HCT116 (cell line): Measurements from ENCODE around the gene IGF2BP3. TPM values are rescaled to one million over a fixed set of nuclear protein-coding genes. Genes with fewer than 3 reads are reported as not detected.

ENCODE experiments used
- ATAC-seq: fragments of 200-7000 bp; cut with Tn5 transposase; 2 replicates; pipeline ENCODE4 v1.9.1; 2020; ENCODE audit warnings: mild to moderate bottlenecking, moderate library complexity
- BruUV-seq: library from RNA; stranded (reverse); fragments of 400-500 nt; replicated peaks from 2 replicates; lab custom pipeline; 2021; lab: Mats Ljungman, UMichigan
- CTCF ChIA-PET: fragments of 300-600 bp; sonication (Branson Sonifier 250); formaldehyde crosslinking; loops from one replicate; lab custom pipeline; 2021; ENCODE audit warnings: antibody characterized with exemption; lab: Charles Lee
- POLR2A ChIA-PET: fragments of 300-600, 350-600 bp; sonication (Branson Sonifier 250); formaldehyde crosslinking; loops from one replicate; lab custom pipeline; 2021; ENCODE audit warnings: antibody characterized with exemption; lab: Charles Lee
- RAD21 ChIA-PET, 2 experiments: fragments of 300-600 bp; sonication (Branson Sonifier 250); formaldehyde crosslinking; loops; one replicate each; lab custom pipeline; 2023; ENCODE audit warnings: low total read pairs in 2 of 2; ENCODE audit not compliant: uncharacterized antibody in 2 of 2, unreplicated experiment in 2 of 2, low non-redundant PET in 1 of 2; lab: Charles Lee
- DNase-seq: peaks from one replicate; pipeline ENCODE4 v3.0.0-alpha.2; 2010; ENCODE audit warnings: low read depth, low spot score
- H2AFZ ChIP-seq: fragments of 200-600 bp; shearing (Covaris generic), sonication (generic); 2 replicates; pipeline ENCODE4 v1.6.1; 2017; ENCODE audit warnings: low read depth, mixed run types, mixed read lengths, antibody characterized with exemption, low read length; ENCODE audit not compliant: poor library complexity, severe bottlenecking
- H3K27ac ChIP-seq: 2 replicates; pipeline ENCODE4 v1.5.1; 2012; ENCODE audit warnings: low read depth, low read length
- H3K27me3 ChIP-seq: fragments of 200-600 bp; sonication (generic); 2 replicates; pipeline ENCODE4 v1.6.1; 2016; ENCODE audit warnings: mixed run types, low read length, mixed read lengths; ENCODE audit not compliant: insufficient read depth
- H3K36me3 ChIP-seq, 2 experiments: fragments of 200-500 bp in 1 of 2; fragments of 200-600 bp in 1 of 2; sonication (Bioruptor generic) in 1 of 2; sonication (generic) in 1 of 2; 2 replicates each; pipeline versions ENCODE4 v1.5.1 to v1.6.1; 2014 to 2016; ENCODE audit warnings: low read length in 2 of 2, inconsistent platforms in 1 of 2, mixed read lengths in 1 of 2, mixed run types in 1 of 2; ENCODE audit not compliant: insufficient read depth in 2 of 2, control insufficient read depth in 1 of 2
- H3K4me1 ChIP-seq, 2 experiments: fragments of 200-600 bp in 1 of 2; sonication (generic) in 1 of 2; 2 replicates each; pipeline versions ENCODE4 v1.5.1 to v1.6.1; 2012 to 2017; ENCODE audit warnings: low read length in 2 of 2, inconsistent platforms in 1 of 2, mild to moderate bottlenecking in 1 of 2, mixed read lengths in 1 of 2, mixed run types in 1 of 2, moderate library complexity in 1 of 2; ENCODE audit not compliant: insufficient read depth in 2 of 2, control insufficient read depth in 1 of 2
- H3K4me2 ChIP-seq: fragments of 200-600 bp; sonication (generic); 2 replicates; pipeline ENCODE4 v1.6.1; 2017; ENCODE audit warnings: mixed run types, low read length, mixed read lengths
- H3K4me3 ChIP-seq, 2 experiments: fragments of 200-600 bp in 1 of 2; sonication (generic) in 1 of 2; replicated peaks in 1 of 2; 2 replicates each; pipeline ENCODE4 v1.5.1; 2011 to 2016; ENCODE audit warnings: low read length in 2 of 2, control low read depth in 1 of 2, low read depth in 1 of 2, mild to moderate bottlenecking in 1 of 2, mixed read lengths in 1 of 2, mixed run types in 1 of 2
- H3K79me2 ChIP-seq: fragments of 200-600 bp; sonication (generic); 2 replicates; pipeline ENCODE4 v1.6.1; 2017; ENCODE audit warnings: mild to moderate bottlenecking, mixed run types, low read length, moderate library complexity, mixed read lengths; ENCODE audit not compliant: insufficient read depth
- H3K9ac ChIP-seq: fragments of 200-600 bp; sonication (generic); 2 replicates; pipeline ENCODE4 v1.6.1; 2016; ENCODE audit warnings: low read length, mixed read lengths
- H3K9me2 ChIP-seq: fragments of 200-600 bp; sonication (generic), shearing (Covaris generic); 2 replicates; pipeline ENCODE4 v1.6.1; 2017; ENCODE audit warnings: mixed run types, mild to moderate bottlenecking, moderate library complexity; ENCODE audit not compliant: insufficient read depth
- H3K9me3 ChIP-seq, 2 experiments: fragments of 200-500 bp in 1 of 2; fragments of 200-600 bp in 1 of 2; sonication (Bioruptor generic) in 1 of 2; sonication (generic) in 1 of 2; 2 replicates each; pipeline ENCODE4 v1.6.1; 2014 to 2017; ENCODE audit warnings: low read length in 2 of 2, mixed read lengths in 2 of 2, inconsistent platforms in 1 of 2, low read depth in 1 of 2, mild to moderate bottlenecking in 1 of 2, mixed run types in 1 of 2, moderate library complexity in 1 of 2; ENCODE audit not compliant: control insufficient read depth in 1 of 2, insufficient read depth in 1 of 2
- H4K20me1 ChIP-seq: fragments of 200-600 bp; sonication (generic), shearing (Covaris generic); 2 replicates; pipeline ENCODE4 v1.6.1; 2017; ENCODE audit warnings: mixed run types, mild to moderate bottlenecking, moderate library complexity; ENCODE audit not compliant: insufficient read depth
- CEBPB ChIP-seq: IDR thresholded peaks from 2 replicates; pipeline ENCODE4 v1.6.1; 2012; ENCODE audit warnings: low read depth
- CTCF ChIP-seq, 3 experiments: fragments of 200-600 bp in 1 of 3; sonication (generic) in 1 of 3; IDR thresholded peaks in 2 of 3; conservative IDR thresholded peaks in 1 of 3; 2 replicates each; pipeline ENCODE4 v1.5.1; 2012 to 2017; ENCODE audit warnings: low read depth in 2 of 3, low read length in 2 of 3, antibody characterized with exemption in 1 of 3, borderline replicate concordance in 1 of 3, control low read depth in 1 of 3, mild to moderate bottlenecking in 1 of 3, mixed read lengths in 1 of 3, mixed run types in 1 of 3, moderate library complexity in 1 of 3; ENCODE audit not compliant: insufficient read depth in 1 of 3
- FOSL1 ChIP-seq: IDR thresholded peaks from 2 replicates; pipeline ENCODE4 v1.6.1; 2012; ENCODE audit warnings: low read depth
- POLR2A ChIP-seq: IDR thresholded peaks from 2 replicates; pipeline ENCODE4 v1.7.0; 2011; ENCODE audit warnings: borderline replicate concordance; ENCODE audit not compliant: insufficient read depth, insufficient read length; ENCODE audit errors: extremely low read depth
- RAD21 ChIP-seq: IDR thresholded peaks from 2 replicates; pipeline ENCODE4 v1.6.1; 2012; ENCODE audit warnings: low read depth, mild to moderate bottlenecking
- REST ChIP-seq: IDR thresholded peaks from 2 replicates; pipeline ENCODE4 v1.6.1; 2012; ENCODE audit warnings: low read depth
- SIN3A ChIP-seq: IDR thresholded peaks from 2 replicates; pipeline ENCODE4 v1.6.1; 2012; ENCODE audit warnings: low read depth
- SP1 ChIP-seq: IDR thresholded peaks from 2 replicates; pipeline ENCODE4 v1.6.1; 2012; ENCODE audit warnings: low read depth
- SRF ChIP-seq: IDR thresholded peaks from 2 replicates; pipeline ENCODE4 v1.6.1; 2012; ENCODE audit warnings: low read depth
- intact Hi-C: fragments of 100-400 bp; cut with micrococcal nuclease; formaldehyde crosslinking; loops from 2 replicates; pipeline ENCODE4 v1.10.0; 2022
- total RNA-seq: library from RNA; stranded (reverse); gene quantifications from one replicate; pipeline ENCODE4 v1.2.1, GENCODE V29; 2021; ENCODE audit not compliant: unreplicated experiment

The IGF2BP3 gene
- total RNA-seq, 1 experiment from 2014 or later, result 79.1 TPM

GRCh38 chr7:23434147-23434917 lies 36.0 kb downstream of the IGF2BP3 start:
- RAD21 ChIA-PET, result interaction anchor here in 1 of 2 experiments (0.6 kb wide), 1 partner anchor 86 kb away, joined by 3 read pairs; no protein-coding TSS in a partner anchor
- BruUV-seq, result no TSS peak

More at GRCh38 chr7:23434147-23434917, 36.0 kb downstream of the IGF2BP3 start:
- intact Hi-C loops, result loop anchor here (5.0 kb wide), 1 partner anchor 78 kb away; no protein-coding TSS in a partner anchor
- Histone ChIP-seq H2AFZ (no peak overlapping the region), H3K4me1 (peaks cover 15 to 27% of the 10 kb centered on the region in 2 experiments), H3K9ac (no peak overlapping the region), H4K20me1 (peaks cover 19% of the 10 kb centered on the region; the same call in 1 of the 2 replicates), H3K4me3 (no peak overlapping the region), H3K4me2 (no peak overlapping the region), H3K9me2 (no peaks in the 10 kb centered on the region), H3K79me2 (peaks cover 97% of the 10 kb centered on the region), H3K9me3 (no peaks in the 10 kb centered on the region), H3K27ac (no peak overlapping the region), H3K36me3 (no peaks in the 10 kb centered on the region), H3K27me3 (no peaks in the 10 kb centered on the region)
- CTCF ChIA-PET, result no interaction called here
- POLR2A ChIA-PET, result no interaction called here
- TF ChIP-seq FOSL1, result no peak
- TF ChIP-seq RAD21, result no peak
- no peak for TF ChIP-seq REST
- no peak for TF ChIP-seq CEBPB
- no peak for TF ChIP-seq POLR2A
- TF ChIP-seq SIN3A, result no peak
- TF ChIP-seq SP1, result no peak
- TF ChIP-seq SRF, result no peak
- TF ChIP-seq CTCF (IDR thresholded peaks at IDR 0.05 in 2 of 3, conservative IDR thresholded peaks at IDR 0.05 in 1 of 3; ENCODE audit: borderline replicate concordance in 1 of 3, insufficient read depth in 1 of 3, low read depth in 2 of 3, low read length in 2 of 3), result no peak
- ATAC-seq (no peak), DNase-seq (no peak)
